HG03575 (cell line): ENCODE results near the gene C6orf118.

ENCODE experiments used
- ATAC-seq: cut with Tn5 transposase; IDR thresholded peaks from one replicate; pipeline ENCODE4 v1.9.1; 2021; ENCODE audit not compliant: unreplicated experiment, insufficient number of reproducible peaks, low FRiP score; ENCODE audit errors: extremely low read depth

C6orf118 gene

DNA sequence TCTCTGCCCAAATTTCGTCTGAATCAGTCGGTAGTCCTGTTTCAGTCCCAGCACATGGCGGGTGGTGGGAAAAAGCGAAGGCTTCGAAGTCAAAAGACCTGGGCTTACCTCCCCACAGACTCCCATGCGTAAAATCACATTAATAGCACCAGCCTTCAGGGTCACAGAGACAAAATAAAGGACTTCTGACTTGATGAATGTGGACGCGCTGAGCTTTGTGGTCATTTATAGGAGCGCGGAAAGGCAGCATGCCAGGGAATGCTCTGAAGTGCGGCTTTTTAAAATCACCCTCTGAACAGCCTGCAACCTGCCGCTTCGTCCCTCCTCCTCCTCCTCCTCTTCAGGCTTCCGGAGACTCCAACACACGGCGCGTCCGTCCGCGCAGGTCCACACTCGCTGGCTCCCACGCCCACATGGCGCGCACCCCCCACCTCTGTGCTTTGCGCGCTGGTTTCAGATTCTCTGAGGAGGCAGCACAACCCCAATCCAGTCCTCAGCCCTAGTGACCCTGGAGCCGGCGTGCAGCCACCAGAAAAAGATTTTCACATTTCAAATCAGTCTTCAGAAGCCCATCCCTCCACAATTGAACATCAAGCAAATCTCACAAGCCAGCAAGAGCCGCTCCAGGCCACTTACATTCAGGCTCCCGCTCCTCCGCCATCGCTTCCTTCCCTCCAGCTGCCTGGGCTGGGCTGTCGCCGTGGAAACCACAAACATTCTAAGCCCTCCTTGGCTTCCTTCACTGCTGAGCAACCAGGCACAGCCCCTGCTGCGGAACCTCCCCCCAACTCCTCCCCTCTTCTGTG lies at the start of gene C6orf118:
Gene C6orf118, minus strand, starts transcription at position 680 of the 806 bp plus-strand sequence. Its CDS starts 19 bp downstream, at position 661.
- ATAC-seq: no peak

DNA sequence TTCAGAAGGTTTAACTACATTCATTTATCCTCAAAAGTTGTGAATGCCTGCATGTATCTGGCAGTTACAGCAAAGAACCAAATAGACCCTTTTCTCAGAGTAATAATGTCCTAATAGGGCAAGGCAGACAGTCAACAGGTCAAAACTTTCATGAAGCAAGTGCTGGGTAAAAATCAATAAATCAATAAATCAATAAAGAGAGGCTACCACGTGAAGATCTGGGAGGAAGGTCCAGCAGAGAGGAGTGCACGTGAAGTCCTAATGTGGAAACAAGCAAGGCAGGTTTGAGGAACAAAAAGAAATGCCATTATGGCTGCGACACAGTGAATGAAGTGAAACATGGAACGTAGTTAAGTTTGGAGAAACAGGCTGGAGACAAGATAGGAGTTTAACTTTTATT lies 36.3 kb upstream of the C6orf118 start:
- no peak for ATAC-seq

DNA sequence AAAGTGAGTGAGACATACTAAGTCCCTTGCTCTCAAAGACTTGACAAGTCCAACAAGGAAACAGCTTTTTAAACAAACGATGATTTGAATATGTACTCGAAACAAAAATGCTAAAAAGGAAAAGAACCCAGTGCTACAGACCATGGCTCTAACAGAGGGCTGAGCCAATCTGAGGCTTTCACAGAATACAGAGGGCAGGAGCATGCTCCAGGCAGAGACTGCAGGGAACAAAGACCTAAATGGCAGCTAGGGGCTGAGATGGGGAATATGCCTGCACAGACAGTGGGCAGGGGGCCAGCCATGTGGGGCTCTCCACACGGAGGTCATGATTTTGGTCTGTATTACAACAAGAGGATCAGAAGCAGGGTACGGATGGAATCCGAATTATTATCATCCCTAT lies 31.1 kb upstream of the C6orf118 start:
- ATAC-seq: no peak

DNA sequence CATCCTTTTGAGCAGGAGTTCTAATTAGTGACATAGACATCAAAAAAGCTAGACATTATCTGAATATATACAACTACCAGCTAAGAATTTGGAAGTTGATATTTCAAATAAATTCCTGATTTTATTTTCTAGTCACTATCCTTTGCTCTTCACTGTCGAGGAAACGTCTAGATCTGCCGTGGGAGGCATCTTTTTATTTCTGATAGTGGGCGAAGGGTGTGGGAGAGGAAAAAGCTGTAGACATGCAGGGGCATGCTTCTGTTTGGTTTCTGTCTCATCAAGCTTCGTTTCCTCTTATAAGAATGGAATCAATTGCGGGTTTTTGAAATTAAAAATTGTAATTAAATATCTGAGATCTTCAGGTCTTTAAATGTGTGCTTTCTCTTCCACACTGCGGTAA lies 16.2 kb upstream of the C6orf118 start:
- ATAC-seq: no peak

DNA sequence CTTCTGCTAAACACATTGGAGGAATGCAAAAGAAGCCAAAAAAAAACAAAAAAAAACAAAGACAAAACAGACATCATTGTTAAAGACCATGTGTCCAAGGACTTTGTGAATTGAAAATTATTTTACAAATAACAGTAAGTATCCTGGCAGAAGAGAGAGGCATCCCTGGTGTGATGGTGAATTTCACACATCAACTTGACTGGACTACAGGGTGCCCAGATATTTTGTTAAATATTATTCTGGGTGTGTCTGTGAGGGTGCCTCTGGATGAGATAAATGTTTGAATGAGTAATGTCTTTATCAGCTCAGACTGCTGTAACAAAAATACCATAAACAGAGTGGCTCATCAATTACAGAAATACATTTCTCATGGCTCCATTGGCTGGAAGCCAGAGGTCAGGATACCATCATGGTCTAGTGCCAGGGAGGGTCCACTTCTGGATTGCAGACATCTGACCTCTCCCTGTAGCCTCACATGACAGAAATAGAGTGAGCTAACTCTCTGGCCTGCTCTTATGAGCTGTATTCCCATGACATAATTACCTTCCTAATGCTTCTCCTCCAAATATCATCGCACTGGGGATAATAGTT lies 12.2 kb upstream of the C6orf118 start:
- no peak for ATAC-seq

DNA sequence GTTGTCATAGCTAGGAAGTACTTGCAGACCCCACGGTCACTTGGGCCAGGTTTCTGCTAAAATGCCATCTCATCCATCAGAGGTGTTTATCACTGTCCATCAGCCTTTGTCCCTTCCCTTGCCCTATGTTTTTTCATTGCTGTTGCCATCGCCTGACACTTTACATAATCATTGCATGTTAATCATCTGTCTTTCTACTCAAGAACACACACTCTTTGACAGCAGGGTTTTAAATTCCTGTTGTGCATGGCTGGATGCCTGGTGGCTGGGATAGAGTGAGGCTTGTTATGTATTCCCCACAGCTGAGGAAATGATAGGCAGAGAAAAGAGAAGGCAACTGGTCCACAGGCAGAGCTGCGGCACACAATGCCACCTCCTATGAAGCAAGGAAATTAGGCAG lies 11.7 kb upstream of the C6orf118 start:
- ATAC-seq: no peak

DNA sequence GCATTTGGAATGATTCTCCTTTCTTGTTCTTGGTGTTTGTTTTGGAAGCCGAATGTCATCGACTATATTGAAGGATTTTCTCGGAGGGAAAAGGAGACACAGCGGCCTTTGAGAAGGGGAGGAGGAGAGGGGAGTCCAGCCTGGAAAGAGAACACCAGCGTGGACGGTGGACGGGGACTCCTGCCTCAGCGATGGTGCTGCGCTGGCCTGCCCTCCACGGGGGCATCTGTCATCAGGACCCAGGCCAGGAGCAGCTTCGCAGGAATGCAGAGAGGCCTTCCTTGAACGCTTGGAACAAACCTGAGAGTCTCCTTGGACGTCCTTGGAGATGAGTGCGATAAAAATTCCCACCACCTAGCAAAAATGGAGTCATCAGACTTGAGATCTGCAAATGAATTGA lies 8.3 kb upstream of the C6orf118 start:
- ATAC-seq: no peak

DNA sequence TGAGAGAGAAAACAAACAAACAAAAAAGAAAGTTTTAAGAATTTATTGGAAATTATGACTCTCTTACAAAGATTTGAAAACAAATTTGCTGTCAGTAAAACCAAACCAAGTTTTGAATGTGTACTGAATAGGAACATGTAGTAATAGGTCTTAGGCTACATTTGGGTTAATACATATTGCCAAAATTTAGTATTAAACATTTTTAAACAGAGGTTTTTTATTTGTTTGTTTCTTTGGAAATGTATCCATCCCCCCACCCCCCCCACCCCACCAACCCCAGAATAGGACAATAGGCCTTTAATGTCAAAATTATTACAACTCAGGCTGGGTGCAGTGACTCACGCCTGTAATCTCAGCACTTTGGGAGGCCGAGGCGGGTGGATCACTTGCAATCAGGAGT lies 2.5 kb downstream of the C6orf118 start:
- ATAC-seq: no peak

DNA sequence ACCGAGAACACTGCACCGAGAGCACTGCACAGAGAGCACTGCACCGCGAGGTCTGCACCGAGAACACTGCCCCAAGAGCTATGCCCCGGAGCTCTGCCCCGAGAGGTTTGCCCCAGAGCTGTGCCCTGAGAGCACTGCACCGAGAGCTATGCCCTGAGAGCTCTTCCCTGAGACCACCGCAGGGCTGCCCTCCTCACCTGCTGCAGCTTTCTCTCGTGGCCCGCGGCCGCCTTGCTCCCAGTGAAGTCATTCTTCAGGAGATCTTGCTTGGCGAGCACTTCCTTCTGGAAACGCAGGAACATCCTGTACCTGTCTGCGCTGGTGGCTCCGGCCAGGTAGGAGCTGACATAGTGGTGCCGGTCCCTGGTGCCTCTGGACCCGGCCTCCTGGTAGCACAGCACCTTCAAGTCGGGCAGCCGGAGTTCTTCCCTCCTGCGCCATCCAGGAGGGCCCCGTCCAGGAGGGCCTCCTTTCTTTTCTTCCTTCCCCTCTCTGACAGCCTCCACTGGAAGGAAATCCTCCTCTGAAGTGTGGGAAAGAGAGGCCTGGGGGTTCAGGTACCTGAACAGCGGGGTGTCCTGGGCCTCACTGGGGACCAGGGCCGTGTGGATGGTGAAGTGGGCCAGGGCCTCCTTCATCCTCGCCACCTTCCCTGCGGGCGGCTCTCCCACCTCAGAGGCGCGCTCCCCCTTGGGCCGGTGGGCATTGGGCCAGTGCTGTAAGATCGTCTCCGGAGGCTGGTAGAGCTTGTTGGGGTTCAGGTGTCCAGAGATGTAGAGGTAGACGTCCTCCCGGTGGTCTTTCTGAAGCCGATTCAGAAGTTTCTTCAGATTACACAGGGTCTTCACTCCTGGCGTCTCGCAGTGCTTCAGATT lies 7.8 kb downstream of the C6orf118 start:
- ATAC-seq: no peak

DNA sequence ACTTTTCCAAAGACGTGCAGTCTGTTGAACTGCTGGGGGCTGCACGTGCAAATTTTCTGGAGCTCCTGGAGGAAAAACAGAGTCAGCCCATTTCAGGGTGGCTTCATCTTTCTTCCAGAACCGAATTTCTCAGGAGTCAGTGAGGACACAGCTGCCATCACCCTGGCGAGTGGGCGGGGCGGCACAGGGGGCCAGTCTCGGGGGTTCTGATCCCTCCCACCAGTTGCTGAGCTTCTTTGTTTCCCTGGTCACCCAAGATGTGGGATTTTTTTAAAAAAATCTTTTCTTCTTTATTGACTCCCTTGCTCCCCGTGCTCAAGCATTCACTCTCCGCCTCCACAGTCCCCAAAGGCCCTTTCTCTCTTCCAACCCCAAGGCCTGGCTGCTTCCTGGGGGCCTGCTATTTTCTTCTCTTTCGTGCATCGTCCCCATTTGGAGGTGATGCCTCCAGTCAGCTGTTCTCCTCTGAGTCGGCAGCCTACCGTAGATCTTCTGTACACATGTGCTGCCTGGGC lies 8.9 kb downstream of the C6orf118 start:
- no peak for ATAC-seq

DNA sequence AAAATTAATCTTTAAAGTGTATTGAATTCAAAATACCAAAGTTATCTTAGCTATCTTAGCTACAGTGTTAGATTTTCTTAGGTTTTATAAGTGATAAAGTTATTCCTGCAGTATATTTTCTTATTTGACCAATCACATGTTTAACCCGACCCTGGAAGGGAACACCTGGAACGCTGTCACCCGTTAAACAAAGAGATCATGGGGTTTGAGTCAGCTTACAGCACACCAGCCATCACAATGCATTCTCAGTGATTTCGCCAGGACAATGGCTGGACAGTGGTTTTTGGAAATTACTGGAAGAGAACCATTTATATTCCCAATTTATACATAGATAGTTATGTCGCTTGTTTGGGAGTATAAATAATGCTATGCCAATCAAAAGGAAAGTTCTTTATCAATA lies 10.5 kb downstream of the C6orf118 start:
- no peak for ATAC-seq

DNA sequence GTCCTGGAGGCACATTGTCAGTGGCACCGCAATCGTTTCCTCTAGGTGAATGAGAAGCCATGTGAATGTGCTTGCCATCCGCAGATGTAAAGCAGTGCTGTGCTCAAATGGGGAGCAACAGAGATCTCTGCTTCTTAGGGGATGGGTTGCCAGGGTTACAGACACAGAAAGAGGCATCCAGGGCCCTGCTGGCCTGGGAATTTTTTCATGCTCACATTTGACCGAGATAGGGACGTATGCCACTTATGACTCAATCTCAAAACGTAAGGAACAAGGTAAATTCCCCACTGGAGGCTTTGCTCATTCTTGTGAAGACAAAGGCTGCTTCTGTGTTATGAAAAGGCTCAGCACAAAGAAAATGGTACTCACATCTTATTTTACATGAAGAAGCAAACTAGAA lies 11.0 kb downstream of the C6orf118 start:
- ATAC-seq: no peak

DNA sequence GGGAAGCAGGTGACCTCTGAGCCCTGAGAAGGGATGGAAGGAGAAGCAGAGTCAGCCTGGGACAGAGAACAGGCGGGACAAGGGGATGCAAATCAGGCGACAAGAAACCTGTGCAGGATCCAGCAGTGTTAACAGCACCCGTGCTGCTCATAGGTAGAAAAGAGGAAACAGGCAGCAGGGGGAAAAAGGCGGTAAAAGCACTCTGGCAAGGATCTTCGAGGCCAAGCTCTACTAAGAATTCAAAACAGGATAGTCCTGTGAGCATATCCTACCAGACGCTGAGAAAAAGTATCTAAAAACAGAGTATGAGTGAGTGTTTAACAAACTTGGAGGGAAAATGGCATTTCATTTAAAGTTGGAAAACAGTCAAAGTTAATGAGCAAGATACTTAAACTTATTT lies 16.7 kb downstream of the C6orf118 start:
- ATAC-seq: no peak

DNA sequence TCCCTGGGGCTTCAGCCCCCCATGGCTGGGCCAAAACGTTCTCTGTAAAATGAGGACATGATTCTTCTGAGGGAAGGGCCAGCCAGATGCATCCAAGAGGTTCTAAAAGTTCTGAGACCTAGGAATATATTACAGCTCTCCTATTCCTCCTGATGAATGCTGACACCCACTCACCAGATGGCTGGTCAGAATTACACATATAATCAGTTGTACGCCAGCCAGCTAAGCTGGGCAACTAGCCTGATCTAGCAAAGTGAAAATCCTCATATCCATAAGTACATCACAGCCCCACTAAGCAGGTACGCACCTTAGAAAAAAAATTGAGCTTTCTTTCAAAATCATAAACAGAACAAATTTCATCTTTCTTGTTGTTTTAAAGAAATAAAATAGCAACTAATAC lies 34.8 kb downstream of the C6orf118 start:
- no peak for ATAC-seq

DNA sequence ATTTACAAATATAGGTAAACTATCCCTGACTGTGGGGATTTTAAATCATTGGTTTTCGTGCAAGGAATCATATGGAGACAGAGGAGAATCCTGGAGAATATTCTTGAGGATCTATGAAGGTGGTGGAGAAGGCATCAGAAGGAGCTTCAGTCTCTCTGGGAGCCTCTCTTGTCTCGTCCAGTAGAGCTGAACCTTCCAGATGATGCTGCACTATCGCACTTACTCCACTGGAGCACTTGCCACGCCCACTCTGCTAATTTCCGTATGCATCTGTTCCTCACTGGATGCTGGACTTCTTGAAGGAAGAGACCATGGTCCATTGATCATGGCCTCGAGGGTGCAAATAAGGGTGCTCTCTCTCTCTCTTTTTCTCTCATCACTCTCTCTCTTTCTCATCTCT lies 36.8 kb downstream of the C6orf118 start:
- ATAC-seq: no peak

DNA sequence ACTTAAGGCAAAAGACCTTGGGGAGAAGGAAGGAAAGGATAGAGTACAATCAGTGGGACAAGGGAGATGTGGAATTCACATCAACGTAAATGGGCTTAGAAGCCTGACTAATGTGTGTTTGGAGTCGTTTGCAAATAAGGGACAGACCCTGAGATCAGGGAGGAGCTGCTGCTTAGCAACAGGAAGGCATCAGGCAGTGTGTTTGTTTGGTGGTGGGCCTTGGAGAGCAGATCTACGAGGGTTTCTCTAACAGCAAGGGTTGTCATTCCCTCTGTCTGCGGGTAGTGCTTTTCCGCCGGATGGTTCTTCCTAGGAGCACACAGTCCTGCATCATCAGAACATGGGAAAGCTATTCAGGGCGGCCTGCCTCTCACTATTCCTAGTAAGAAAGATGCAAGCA lies 40.4 kb downstream of the C6orf118 start:
- no peak for ATAC-seq

DNA sequence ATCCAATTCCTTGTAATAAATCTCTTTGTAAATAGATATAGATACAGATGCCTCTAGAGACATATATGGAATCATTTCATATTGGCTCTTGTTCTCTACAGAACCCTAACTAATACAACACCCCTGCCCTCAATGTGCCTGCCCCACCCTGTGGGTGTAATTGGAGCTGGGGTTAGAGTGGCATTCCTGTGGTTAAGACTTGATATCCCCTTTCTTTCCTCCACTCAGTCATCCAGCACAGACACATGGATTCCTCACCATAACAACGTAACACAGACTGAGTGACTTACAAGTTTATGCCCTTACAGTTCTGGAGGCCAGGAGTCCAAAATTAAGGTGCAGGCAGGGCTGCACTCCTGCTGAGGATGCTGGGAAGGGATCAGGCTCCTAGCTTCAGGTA lies 42.8 kb downstream of the C6orf118 start:
- ATAC-seq: no peak

DNA sequence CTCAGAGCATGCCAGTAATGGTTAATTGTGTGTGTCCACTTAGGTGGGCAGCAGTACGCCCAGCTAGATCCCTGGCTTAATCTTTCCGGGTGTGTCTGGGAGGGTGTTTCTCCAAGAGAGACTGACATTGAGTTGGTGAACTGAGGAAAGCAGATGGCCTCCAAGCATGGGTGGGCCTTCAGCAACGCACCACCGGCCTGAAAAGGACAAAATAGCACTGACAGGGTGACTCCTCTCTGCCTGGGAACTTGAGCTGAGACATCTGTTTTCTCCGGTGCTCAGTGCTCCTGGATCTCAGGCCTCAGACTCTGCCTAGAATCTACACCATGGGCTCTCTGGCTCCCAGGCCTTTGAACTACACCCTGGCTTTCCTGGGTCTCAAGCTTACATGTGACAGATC lies 43.2 kb downstream of the C6orf118 start:
- ATAC-seq: no peak

DNA sequence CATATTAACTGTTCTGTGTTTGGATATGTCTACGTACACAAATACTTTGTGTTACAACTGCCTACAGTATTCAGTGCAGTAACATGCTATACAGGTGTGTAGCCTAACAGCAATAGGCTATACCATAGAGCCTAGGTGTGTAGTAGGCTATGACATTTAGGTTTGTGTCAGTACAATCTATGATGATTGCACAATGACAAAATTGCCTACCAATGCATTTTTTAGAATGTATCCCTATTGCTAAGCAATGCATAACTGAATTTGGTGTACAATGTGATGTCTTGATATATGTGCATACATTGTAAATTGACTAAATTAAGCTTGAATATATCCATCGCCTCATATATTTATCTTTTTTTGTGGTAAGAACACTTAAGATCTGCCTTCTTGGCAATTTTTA lies 48.9 kb downstream of the C6orf118 start:
- no peak for ATAC-seq

DNA sequence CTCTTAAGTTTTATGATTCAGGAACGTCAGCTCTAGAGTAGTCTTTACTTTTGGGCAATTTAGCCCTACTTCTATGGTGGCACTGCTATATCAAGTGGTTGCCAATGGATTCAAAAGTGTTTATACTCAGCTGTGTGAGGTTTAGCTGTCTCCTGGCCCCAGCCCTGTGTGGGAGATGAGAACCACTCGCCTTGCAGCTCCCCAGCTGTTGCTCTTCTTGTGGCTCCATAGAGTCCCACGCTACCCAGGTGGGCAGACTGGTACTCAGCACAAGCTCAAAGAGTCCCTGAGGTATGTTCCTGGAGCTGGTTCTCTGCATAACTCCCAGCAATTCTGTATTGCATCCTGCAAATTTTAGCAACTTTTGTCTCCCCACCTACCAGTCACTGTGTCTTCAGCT lies 59.6 kb downstream of the C6orf118 start:
- ATAC-seq: no peak
